SK-N-SH (cell line): ENCODE measurements around the gene GJB2. TPM values are rescaled to one million over a fixed set of nuclear protein-coding genes. Genes with fewer than 3 reads are reported as not detected.

Experiments
- CTCF ChIA-PET: fragments of 300-600, 350-600 bp; formaldehyde crosslinking; extraction: SDS; loops from one replicate; lab custom pipeline; 2021; lab: Yijun Ruan, JAX
- POLR2A ChIA-PET: fragments of 350-600 bp; sonication (Branson Sonifier 250); formaldehyde crosslinking; extraction: SDS; loops from one replicate; lab custom pipeline; 2020; ENCODE audit warnings: antibody characterized with exemption, inconsistent platforms; lab: Yijun Ruan, JAX
- DNase-seq: peaks from one replicate; pipeline ENCODE4 v3.0.0; 2012
- H2AFZ ChIP-seq: fragments of 200-600 bp; sonication (generic); 2 replicates; pipeline ENCODE4 v1.8.1; 2016; ENCODE audit warnings: antibody characterized with exemption, mild to moderate bottlenecking, low read depth
- H3F3A ChIP-seq: fragments of 200-600 bp; sonication (generic); replicated peaks from 2 replicates; pipeline ENCODE3; 2016; ENCODE audit warnings: antibody characterized with exemption, mild to moderate bottlenecking; ENCODE audit not compliant: insufficient read depth
- H3K27ac ChIP-seq, 2 experiments: fragments of 200-500 bp in 1 of 2; fragments of 200-600 bp in 1 of 2; sonication (Bioruptor generic) in 1 of 2; sonication (generic), shearing (Covaris generic) in 1 of 2; 2 replicates each; pipeline versions ENCODE4 v1.5.1 to v1.6.1; 2014 to 2016; ENCODE audit warnings: low read depth in 2 of 2, inconsistent platforms in 1 of 2, low read length in 1 of 2, mild to moderate bottlenecking in 1 of 2, mixed read lengths in 1 of 2
- H3K27me3 ChIP-seq: fragments of 200-600 bp; sonication (generic), shearing (Covaris generic); 2 replicates; pipeline ENCODE4 v1.6.1; 2016; ENCODE audit warnings: mixed run types; ENCODE audit not compliant: insufficient read depth
- H3K36me3 ChIP-seq, 2 experiments: fragments of 200-500 bp in 1 of 2; fragments of 200-600 bp in 1 of 2; sonication (Bioruptor generic) in 1 of 2; sonication (generic) in 1 of 2; replicated peaks in 1 of 2; 2 replicates each; pipeline versions ENCODE3 to v1.5.1; 2014 to 2016; ENCODE audit warnings: low read length in 1 of 2, mild to moderate bottlenecking in 1 of 2; ENCODE audit not compliant: insufficient read depth in 2 of 2, control insufficient read depth in 1 of 2
- H3K4me1 ChIP-seq, 2 experiments: fragments of 200-500 bp in 1 of 2; fragments of 200-600 bp in 1 of 2; sonication (Bioruptor generic) in 1 of 2; sonication (generic), shearing (Covaris generic) in 1 of 2; 2 replicates each; pipeline versions ENCODE4 v1.5.1 to v1.6.1; 2014 to 2016; ENCODE audit warnings: low read depth in 1 of 2, low read length in 1 of 2, mixed run types in 1 of 2; ENCODE audit not compliant: insufficient read depth in 2 of 2, control insufficient read depth in 1 of 2
- H3K4me2 ChIP-seq: fragments of 200-600 bp; sonication (generic), shearing (Covaris generic); 2 replicates; pipeline ENCODE4 v1.6.1; 2017; ENCODE audit warnings: mixed run types
- H3K4me3 ChIP-seq, 2 experiments: fragments of 200-500 bp in 1 of 2; fragments of 200-600 bp in 1 of 2; sonication (Bioruptor generic) in 1 of 2; sonication (generic), shearing (Covaris generic) in 1 of 2; 2 replicates each; pipeline versions ENCODE4 v1.5.1 to v1.8.1; 2014 to 2016; ENCODE audit warnings: low read depth in 2 of 2, inconsistent platforms in 1 of 2, low read length in 1 of 2, mild to moderate bottlenecking in 1 of 2, mixed read lengths in 1 of 2, moderate library complexity in 1 of 2
- H3K79me2 ChIP-seq: fragments of 200-600 bp; sonication (generic); 2 replicates; pipeline ENCODE4 v1.8.1; 2017; ENCODE audit warnings: mild to moderate bottlenecking; ENCODE audit not compliant: insufficient read depth
- H3K9ac ChIP-seq: fragments of 200-600 bp; sonication (generic); 2 replicates; pipeline ENCODE4 v1.6.1; 2017; ENCODE audit warnings: mixed run types
- H3K9me2 ChIP-seq: fragments of 200-600 bp; sonication (generic); 2 replicates; pipeline ENCODE4 v1.6.1; 2017; ENCODE audit warnings: mixed run types
- H3K9me3 ChIP-seq: fragments of 200-600 bp; sonication (generic); 2 replicates; pipeline ENCODE4 v1.6.1; 2017; ENCODE audit warnings: mixed run types, mild to moderate bottlenecking, moderate library complexity
- H4K20me1 ChIP-seq: fragments of 200-600 bp; sonication (generic); 2 replicates; pipeline ENCODE4 v1.6.1; 2017; ENCODE audit warnings: mild to moderate bottlenecking, mixed run types; ENCODE audit not compliant: insufficient read depth
- CHD2 ChIP-seq: fragments of 150-350 bp; IDR thresholded peaks from 2 replicates; pipeline ENCODE4 v1.6.1; 2018; ENCODE audit warnings: low read length; ENCODE audit not compliant: partially characterized antibody
- FOSL2 ChIP-seq: IDR thresholded peaks from 2 replicates; pipeline ENCODE4 v1.4.0; 2012; ENCODE audit warnings: low read depth, mild to moderate bottlenecking, moderate library complexity, borderline replicate concordance
- FOXM1 ChIP-seq: IDR thresholded peaks from 2 replicates; pipeline ENCODE4 v1.4.0; 2012; ENCODE audit warnings: low read depth, mild to moderate bottlenecking
- JUND ChIP-seq: IDR thresholded peaks from 2 replicates; pipeline ENCODE4 v1.4.0; 2012
- MAX ChIP-seq: IDR thresholded peaks from 2 replicates; pipeline ENCODE4 v1.4.0; 2012; ENCODE audit warnings: low read depth
- MEF2A ChIP-seq: IDR thresholded peaks from 2 replicates; pipeline ENCODE4 v1.4.0; 2012; ENCODE audit warnings: low read depth, borderline replicate concordance
- NRF1 ChIP-seq: IDR thresholded peaks from 2 replicates; pipeline ENCODE4 v1.6.1; 2012; ENCODE audit warnings: low read depth, mild to moderate bottlenecking, low read length
- RAD21 ChIP-seq: IDR thresholded peaks from 2 replicates; pipeline ENCODE4 v1.6.1; 2012; ENCODE audit warnings: mild to moderate bottlenecking, low read length
- SIN3A ChIP-seq: IDR thresholded peaks from 2 replicates; pipeline ENCODE4 v1.6.1; 2012; ENCODE audit warnings: low read depth, mild to moderate bottlenecking, low read length, moderate library complexity, borderline replicate concordance
- TCF12 ChIP-seq: IDR thresholded peaks from 2 replicates; pipeline ENCODE4 v1.4.0; 2012
- TEAD4 ChIP-seq: IDR thresholded peaks from 2 replicates; pipeline ENCODE4 v1.4.0; 2012; ENCODE audit warnings: mild to moderate bottlenecking, borderline replicate concordance; ENCODE audit not compliant: insufficient read depth
- USF1 ChIP-seq: IDR thresholded peaks from 2 replicates; pipeline ENCODE4 v1.4.0; 2012; ENCODE audit warnings: low read depth, borderline replicate concordance
- WGBS: methylation state at CpG from one replicate; pipeline ENCODE4 v1.1.6; 2017; ENCODE audit warnings: low lambda C conversion rate; 5-methylcytosine and 5-hydroxymethylcytosine counted together
- polyA plus RNA-seq, 3 experiments: library from polyadenylated mRNA; depleted of rRNA; stranded (reverse); fragments of >200 nt; gene quantifications; 2 replicates each; pipeline ENCODE4 v1.2.3, GENCODE V29; 2012
- TF ChIP-seq, protein P1 (sequence below): IDR thresholded peaks from 2 replicates; pipeline ENCODE4; 2012
- TF ChIP-seq, protein P2 (sequence below): IDR thresholded peaks from 2 replicates; pipeline ENCODE4 v1.4.0; 2012; ENCODE audit warnings: low read depth, borderline replicate concordance
- TF ChIP-seq, protein P3 (sequence below): fragments of 200-600 bp; sonication (generic); IDR thresholded peaks from 2 replicates; pipeline ENCODE4 v1.6.1; 2017; ENCODE audit warnings: antibody characterized with exemption, mild to moderate bottlenecking, moderate library complexity

GJB2 gene
- polyA plus RNA-seq, 1 of the 3 experiments (the other 2 are of a cell fraction) = not detected

- WGBS = 16% methylated on average over 13 of the region's 22 CpGs
- TF ChIP-seq FOSL2 (peak; percentile 79), JUND (0 out of 2 replicates have a peak, but pooled peaks have one; percentile 53), NRF1 (no peak), CHD2 (no peak), MAX (peak; percentile 38; the same call in 1 of the 2 replicates), TCF12 (peak; percentile 32; the same call in 1 of the 2 replicates), FOXM1 (no peak)
- TF ChIP-seq, protein P1, sequence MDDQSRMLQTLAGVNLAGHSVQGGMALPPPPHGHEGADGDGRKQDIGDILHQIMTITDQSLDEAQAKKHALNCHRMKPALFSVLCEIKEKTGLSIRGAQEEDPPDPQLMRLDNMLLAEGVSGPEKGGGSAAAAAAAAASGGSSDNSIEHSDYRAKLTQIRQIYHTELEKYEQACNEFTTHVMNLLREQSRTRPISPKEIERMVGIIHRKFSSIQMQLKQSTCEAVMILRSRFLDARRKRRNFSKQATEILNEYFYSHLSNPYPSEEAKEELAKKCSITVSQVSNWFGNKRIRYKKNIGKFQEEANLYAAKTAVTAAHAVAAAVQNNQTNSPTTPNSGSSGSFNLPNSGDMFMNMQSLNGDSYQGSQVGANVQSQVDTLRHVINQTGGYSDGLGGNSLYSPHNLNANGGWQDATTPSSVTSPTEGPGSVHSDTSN = 0 out of 2 replicates have a peak, but pooled peaks have one; percentile 14
- Histone ChIP-seq H3K27me3 (peaks cover 96% of the 10 kb centered on the region), H3K4me3 (no peak overlapping the region), H3K9me2 (no peaks in the 10 kb centered on the region), H3K9ac (no peak overlapping the region), H3F3A (peaks cover 4% of the 10 kb centered on the region), H2AFZ (no peak overlapping the region), H3K27ac (no peak overlapping the region), H3K4me1 (peaks cover 0 to 10% of the 10 kb centered on the region in 2 experiments; a peak in 2 of 4 replicates), H4K20me1 (no peaks in the 10 kb centered on the region), H3K9me3 (no peaks in the 10 kb centered on the region), H3K36me3 (no peaks in the 10 kb centered on the region), H3K79me2 (no peaks in the 10 kb centered on the region), H3K4me2 (peak overlapping the region; percentile 60)
- no peak for DNase-seq
- ChIA-PET CTCF (interaction anchor here (0.7 to 4.4 kb wide), 3 partner anchors 8 to 47 kb away, joined by 3 to 17 read pairs (median 3); no protein-coding TSS in a partner anchor), POLR2A (no interaction called here)
Observed at GRCh38 chr13:20174656-20175405, 17.9 kb downstream of the GJB2 start.

GRCh38 chr13:20173116-20173746, 19.5 kb downstream of the GJB2 start:
- Histone ChIP-seq H3K27me3 (peaks cover 96% of the 10 kb centered on the region), H3K9me2 (no peaks in the 10 kb centered on the region), H3K4me1 (peaks cover 0 to 10% of the 10 kb centered on the region in 2 experiments; a peak in 2 of 4 replicates), H3F3A (peaks cover 4% of the 10 kb centered on the region), H3K9ac (no peak overlapping the region), H3K79me2 (no peaks in the 10 kb centered on the region), H3K4me2 (no peak overlapping the region), H2AFZ (no peak overlapping the region), H3K4me3 (no peak overlapping the region), H3K36me3 (no peaks in the 10 kb centered on the region), H4K20me1 (no peaks in the 10 kb centered on the region), H3K9me3 (no peaks in the 10 kb centered on the region), H3K27ac (no peak overlapping the region)
- no peak for TF ChIP-seq FOXM1
- TF ChIP-seq TCF12 = no peak
- no peak for TF ChIP-seq SIN3A
- TF ChIP-seq, protein P2, sequence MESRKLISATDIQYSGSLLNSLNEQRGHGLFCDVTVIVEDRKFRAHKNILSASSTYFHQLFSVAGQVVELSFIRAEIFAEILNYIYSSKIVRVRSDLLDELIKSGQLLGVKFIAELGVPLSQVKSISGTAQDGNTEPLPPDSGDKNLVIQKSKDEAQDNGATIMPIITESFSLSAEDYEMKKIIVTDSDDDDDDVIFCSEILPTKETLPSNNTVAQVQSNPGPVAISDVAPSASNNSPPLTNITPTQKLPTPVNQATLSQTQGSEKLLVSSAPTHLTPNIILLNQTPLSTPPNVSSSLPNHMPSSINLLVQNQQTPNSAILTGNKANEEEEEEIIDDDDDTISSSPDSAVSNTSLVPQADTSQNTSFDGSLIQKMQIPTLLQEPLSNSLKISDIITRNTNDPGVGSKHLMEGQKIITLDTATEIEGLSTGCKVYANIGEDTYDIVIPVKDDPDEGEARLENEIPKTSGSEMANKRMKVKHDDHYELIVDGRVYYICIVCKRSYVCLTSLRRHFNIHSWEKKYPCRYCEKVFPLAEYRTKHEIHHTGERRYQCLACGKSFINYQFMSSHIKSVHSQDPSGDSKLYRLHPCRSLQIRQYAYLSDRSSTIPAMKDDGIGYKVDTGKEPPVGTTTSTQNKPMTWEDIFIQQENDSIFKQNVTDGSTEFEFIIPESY = no peak
- no peak for TF ChIP-seq USF1
- TF ChIP-seq, protein P1 = no peak
- TF ChIP-seq MEF2A = no peak
- no peak for TF ChIP-seq NRF1
- no peak for TF ChIP-seq RAD21
- TF ChIP-seq, protein P3, sequence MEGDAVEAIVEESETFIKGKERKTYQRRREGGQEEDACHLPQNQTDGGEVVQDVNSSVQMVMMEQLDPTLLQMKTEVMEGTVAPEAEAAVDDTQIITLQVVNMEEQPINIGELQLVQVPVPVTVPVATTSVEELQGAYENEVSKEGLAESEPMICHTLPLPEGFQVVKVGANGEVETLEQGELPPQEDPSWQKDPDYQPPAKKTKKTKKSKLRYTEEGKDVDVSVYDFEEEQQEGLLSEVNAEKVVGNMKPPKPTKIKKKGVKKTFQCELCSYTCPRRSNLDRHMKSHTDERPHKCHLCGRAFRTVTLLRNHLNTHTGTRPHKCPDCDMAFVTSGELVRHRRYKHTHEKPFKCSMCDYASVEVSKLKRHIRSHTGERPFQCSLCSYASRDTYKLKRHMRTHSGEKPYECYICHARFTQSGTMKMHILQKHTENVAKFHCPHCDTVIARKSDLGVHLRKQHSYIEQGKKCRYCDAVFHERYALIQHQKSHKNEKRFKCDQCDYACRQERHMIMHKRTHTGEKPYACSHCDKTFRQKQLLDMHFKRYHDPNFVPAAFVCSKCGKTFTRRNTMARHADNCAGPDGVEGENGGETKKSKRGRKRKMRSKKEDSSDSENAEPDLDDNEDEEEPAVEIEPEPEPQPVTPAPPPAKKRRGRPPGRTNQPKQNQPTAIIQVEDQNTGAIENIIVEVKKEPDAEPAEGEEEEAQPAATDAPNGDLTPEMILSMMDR = no peak
- TF ChIP-seq TEAD4 = no peak
- POLR2A ChIA-PET = no interaction called here
- no peak for DNase-seq
- WGBS = 16% methylated on average over 8 of the region's 8 CpGs
- CTCF ChIA-PET = interaction anchor here (1.5 to 4.4 kb wide), 2 partner anchors 9 to 24 kb away, joined by 4 to 17 read pairs; no protein-coding TSS in a partner anchor
